Hepatic stellate cell (primary cell): ENCODE measurements around the gene CLCNKB.
A peak's percentile ranks its signal among the peaks of the same experiment; 100 is the strongest.
"Not testable (repeated sequence)": the region's sequence is repeated elsewhere in the genome, so short reads cannot be mapped to it uniquely, and the experiment has no call there.

Source experiments
- DNase-seq: peaks from one replicate; pipeline ENCODE4 v3.0.0; 2011; ENCODE audit warnings: low spot score

CLCNKB gene

DNA sequence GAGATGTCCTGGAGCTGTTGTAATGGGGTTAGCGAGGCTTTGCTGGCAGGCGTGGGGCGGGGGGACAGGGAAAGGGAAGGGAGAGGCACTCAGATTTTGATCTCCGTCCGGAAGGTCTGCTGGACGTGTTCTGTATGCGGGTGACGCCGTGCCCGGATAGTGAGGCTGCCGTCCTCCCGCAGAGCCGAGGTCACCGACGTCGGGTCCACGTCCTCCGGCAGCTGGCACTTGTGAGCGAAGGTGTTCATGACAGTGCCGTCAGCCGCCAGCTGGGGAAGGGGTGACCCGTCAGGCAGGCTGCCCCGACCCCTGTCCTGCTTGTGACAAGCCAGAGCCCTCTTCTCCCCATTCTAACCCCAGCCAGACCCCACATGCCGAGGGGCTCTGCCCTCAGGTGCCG lies 28.1 kb upstream of the CLCNKB start:
- DNase-seq: no peak

DNA sequence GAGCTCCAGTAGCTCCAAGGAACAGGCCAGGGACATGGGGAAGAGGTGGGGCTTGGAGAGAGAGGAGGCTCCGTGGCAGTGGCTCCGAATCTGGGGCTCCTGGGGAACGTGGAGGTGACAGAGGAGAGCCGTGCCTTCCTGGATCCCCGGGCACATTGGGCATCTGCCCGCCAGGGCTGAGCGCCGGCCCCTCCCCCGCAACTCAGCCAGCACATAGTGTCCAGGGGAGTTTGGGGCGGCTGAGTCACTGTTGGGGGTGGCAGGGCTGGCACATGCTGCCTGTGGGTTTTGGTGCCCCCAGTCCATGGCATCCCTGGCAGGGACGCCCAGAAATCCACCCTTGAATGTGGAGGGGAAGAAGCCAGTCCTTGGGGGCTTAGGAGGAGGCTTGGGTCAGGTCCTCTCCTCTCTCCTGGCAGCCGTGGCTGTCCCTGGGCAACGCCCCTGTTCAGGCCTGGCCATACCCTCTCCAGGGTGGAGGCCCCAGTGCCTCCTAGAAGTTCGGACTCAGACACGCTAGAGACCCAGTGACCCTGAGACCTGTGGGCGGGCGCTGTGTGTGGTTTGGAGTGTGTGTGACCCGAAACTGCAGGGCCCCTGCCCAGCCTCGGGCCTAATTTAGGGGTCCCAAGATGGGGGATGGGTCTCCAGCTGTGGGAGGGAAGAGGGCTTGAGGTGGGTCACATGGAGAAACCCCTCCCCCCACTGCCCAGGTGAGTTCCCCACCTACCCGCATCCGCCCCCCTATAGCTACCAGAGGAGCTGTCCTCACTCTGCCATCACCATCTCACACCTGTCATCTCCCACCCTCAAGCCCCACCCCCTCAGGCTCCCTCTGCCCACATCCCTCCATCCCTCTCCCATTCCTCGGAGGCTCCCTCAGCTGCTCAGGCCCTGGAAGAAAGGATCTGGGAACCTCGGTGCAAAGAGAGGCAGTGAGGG lies 27.4 kb upstream of the CLCNKB start:
- no peak for DNase-seq

DNA sequence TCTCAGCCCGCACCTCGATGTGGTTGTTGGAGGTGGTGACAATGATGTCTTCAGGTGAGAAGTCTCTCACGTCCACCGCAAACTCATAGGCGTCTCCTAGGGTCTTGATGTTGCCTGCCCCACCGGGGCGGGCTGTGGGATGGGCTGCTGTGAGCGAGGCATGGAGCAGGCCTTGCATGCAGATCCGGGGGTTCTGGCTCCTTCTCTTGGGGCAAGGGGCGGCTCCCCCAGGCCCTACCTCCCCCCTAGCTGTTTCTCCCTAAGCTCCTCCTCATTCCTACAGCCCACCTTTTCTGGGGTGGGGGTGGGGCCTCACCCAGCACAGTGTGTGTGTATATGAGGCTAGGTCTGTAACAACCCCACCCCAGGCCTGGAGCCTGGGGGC lies 26.5 kb upstream of the CLCNKB start:
- DNase-seq: no peak

DNA sequence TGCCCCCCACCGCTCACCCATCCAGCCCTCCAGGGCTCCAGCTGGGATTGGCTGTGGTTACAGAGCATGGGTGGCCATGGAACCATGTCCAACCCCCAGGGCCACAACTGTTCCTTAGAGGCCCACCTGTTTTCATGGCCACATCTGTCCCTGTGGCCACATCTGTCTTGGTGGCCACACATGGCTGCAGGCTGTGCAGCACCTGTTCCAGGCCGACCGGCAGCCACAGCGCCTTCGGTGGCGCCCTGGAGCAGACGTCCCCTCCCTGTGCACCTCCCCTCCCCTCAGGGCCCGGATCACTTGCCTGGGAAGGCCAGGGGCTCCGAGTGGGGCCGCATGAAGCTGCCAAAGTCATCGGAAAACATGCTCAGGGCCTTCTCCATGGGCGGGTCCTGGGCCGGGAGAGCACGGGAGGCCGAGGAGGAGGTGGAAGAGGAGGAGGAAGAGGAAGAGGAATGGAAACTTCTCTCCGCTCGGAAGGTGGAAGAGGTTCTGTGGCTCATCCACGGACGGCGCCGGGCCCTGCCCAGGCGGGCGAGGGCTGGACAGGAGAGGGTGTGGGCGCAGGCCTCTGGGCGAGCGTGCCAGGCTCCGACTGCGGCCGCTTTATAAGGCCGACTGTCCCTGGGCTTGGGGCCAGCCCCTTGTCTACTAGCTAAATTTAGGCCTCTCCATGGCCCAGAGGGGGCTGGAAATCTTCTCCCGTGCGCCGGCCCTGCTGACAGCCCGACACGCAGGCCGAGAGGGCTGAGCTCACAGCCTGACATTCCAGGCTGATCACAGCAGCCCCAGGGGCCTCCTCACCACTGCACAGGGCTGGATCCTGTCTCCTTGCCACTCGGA lies 25.9 kb upstream of the CLCNKB start, which contains the start of gene HSPB7:
HSPB7 (minus strand) TSS at position 583 of the 843 bp plus-strand sequence; CDS start at position 503, 80 bp downstream.
- peak; percentile 96 for DNase-seq

DNA sequence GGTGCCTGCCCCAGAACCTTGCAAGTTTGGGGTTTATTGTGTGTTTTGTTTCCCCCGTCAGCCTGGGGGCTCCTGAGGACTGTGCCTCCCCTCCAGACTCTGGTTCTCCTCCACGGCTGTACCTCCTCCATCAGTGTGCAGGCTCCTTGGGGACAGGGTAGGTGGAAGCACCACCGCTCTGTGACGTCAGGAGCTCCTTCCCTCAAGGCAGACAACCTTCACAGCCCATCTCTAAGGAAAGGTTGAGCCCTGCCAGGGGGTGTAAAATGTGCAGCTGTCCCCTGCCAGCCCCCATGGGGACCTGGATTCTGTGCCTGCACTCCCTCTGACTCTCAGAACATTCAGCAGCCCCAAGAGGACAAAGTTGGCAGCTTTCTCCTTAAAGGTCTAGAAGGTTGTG lies 25.3 kb upstream of the CLCNKB start:
- no peak for DNase-seq

DNA sequence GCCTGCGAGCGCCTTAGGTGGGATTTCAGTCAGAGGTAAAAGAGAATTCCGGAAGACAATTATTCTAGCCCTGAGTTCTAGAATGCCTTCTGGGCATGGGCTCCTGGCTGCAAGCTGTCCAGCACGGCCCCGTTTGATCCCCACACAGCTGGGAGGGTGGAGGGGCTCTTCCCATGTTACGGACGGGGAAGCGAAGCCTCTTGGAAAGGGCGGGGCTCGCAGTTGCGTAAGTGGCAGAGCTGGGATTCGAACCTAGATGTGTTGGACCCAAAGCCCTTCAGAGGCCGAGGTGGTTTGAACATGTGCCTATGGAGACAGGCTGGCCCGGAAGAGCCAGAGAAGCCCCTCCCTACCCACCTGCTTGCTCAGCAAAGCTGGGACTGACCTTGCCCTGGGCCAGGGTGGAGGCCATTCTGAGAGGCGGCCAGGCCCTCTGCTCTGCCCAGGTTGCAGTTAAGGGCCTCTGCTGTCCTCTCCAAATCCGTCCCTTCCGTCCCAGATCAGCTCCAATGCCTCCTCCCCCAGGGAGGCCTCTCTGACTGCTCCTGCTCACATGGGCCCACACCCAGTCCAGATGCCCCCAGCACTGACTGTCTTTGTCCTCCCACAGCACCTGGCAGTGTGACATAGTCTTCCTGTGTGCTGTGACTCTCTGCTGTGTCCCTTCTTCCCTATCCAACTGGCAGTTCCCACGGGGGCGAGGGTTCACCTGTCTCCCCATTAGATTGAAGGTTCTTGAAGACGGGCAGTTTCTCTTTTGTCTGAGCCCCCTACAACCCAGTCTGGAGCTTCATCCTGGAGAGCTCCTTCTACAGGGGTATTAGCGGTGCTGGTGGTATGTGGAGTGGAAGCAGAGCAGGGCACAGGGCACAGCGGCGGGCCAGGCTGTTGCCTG lies 24.6 kb upstream of the CLCNKB start:
- peak; percentile 46 for DNase-seq

DNA sequence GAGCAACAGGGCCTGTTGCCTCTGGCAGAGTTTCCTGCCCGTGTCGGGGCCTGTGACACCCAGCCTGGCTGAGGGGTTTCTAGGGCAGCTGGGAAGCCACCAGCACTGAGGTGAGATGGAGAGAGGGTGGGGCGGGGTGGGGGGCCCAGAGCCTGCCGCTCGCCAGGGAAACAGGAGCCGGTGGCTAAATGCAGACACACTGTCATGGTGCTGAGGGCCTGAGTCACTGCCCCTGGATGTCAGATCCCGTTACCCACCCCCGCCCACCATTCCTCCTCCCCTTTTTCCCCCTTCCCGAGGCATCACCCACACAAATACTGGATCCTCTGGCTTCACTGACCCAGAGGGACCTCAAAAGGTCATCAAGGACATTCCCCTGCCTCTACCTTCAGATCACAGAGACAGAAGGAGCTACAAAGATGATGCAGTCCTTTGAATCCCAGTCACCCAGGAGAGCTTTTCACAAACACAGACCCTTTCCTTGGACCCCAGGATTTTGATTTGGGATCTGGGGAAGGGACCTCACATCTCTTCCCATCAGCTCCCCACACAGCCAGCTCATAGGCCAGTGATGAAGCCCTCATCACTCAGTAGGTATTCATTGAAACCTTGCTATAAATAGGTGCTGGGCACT lies 23.8 kb upstream of the CLCNKB start:
- peak; percentile 67 for DNase-seq

DNA sequence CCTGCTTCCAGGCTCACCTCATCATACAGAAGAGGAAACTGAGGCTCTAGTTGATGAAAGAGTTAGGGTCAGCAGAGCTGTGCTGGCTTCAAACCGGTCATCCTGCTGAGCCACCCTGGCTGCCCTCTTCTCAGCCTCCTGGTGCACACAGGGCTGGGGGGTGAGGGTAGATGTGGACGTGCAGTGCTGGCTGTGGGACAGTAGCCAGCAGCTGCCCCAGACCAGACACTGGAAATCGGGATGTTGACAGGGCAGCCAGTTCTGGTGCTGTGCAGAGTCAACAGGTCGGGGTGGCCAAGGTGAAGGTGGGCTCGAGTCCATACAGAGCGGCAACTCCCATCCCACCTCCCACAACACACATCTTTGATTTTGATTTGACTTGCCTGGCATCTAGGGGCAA lies 23.3 kb upstream of the CLCNKB start:
- no peak for DNase-seq

DNA sequence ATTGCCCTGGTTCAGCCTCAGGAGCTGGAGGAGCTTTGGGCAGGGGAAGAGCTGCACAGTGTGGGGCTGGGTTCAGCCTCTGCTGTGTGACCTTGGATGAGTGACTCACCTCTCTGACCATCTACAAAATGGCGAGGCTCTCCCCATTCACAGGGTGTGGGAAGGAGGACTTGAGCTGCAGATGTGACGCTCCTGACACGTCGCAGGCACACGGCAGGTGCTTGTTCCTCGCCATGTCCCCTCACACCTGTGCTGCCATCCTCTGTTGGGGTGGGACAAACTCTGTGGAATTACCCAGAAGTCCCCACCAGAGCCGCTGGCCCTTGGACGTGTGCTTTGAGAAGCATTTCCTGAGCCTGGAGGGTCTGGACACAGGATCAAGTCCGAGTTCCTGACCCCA lies 22.7 kb upstream of the CLCNKB start:
- not testable (repeated sequence) for DNase-seq

DNA sequence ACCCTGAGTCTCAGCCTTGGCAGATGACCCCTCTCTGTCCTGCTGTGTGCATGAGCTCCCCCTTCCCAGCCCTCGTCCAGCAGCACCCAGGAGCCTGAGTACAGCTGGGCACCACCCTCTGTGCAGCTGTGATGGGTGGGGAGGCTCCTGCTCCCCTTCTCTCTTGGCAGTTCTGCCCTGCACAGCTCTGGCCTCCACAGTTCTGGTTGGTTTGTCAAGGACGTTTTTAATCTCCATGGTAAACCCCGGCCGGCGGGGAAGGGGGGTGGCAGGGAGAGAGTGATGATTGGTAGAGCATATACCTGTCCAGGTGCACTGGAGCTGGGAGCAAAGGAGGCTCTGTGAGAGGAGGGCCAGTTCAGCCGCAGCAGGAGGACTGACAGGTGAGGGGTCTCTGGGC lies 21.9 kb upstream of the CLCNKB start, which contains the start of gene CLCNKA:
CLCNKA (plus strand) TSS at position 356 of the 400 bp plus-strand sequence. CDS start 584 bp downstream, outside the sequence.
- no peak for DNase-seq

DNA sequence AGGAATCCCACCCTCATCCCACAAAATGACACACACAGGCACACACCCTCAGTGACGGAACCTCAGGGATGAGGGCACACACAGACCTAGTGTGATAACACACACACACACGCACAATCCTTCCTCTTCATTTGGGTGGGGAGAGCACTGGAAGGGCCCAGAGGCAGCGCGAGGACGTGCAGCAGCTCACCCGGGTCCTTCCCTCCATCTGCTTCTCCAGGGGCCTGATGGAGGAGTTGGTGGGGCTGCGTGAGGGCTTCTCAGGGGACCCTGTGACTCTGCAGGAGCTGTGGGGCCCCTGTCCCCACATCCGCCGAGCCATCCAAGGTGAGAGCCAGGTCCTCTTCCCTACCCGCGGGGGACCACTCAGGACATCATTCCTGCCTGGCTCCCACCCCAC lies 21.2 kb upstream of the CLCNKB start:
- no peak for DNase-seq

DNA sequence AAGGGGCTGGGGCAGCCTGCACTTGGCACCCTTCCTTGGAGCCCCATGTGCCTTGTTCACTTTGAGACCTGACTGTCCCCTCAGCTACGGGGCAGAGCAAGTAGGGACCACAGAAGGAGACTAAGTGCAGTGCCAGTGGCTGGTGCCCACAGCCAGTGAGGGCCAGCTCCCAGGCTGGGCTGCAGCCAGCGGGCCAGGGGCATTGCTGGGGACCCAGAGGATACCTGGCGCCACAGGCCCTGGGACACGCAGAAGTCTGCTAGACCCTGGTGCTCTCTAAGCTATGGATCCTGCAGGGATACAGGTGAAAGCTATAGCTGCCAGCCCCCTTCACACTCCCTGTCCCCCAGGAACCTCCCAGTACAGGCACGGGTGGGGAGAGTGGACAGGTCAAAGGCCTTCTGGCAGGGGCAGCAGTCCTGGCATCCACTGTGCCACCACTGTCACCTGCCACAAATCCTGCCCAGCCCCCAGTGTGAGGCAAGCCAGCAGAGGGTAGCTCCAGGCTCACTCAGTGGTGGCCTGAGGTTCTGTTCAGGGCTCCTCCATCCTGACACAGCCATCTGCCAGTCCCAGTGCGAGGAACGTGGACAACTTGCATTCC lies 20.4 kb upstream of the CLCNKB start:
- DNase-seq: no peak

DNA sequence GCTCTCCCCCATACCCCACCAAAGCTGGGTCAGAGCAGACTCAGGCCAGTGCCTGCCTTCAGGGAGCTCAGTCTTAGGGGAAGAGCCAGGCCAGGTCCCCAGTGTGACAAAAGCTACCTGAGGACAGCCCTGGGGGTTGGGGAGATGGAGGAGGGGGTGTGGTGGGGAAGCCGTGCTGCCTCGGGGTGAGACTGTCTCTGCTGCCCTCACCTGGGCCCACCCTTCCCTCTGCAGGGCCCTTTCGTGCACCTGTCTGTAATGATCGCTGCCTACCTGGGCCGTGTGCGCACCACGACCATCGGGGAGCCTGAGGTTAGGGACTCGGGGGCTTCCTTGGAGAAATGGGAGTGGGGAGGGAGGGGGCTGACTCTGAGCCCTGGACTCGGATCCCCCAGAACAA lies 17.3 kb upstream of the CLCNKB start:
- DNase-seq: not testable (repeated sequence)

DNA sequence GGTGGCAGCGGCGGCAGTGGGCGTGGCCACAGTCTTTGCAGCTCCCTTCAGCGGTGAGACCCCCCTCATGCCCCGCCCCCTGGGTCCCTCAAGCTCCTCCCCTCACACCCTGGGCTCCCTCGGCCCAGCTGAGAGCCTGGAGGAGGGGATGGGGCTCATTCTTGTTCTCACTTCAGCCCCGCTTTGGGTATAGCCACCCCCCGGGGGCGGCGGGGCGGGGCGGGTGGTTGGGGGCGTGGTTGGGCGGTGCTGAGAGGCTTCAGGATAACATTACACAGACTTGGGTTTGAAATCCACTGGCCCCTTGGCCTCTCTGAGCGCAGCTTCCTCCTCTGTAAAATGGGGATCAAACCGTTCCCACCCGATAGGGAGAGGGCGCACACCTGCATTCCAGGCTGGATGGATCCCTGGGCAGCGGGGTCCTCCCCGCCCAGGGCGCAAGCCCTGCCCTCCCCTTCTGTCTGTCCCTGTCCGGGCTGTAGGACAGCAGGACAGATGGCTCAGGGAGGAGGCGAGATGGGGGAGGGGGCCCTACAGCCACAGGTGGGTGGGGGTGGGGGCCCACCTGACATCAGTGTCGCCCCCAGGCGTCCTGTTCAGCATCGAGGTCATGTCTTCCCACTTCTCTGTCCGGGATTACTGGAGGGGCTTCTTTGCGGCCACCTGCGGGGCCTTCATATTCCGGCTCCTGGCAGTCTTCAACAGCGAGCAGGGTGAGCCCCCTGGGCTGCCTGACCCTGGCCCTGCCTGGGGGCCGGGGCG lies 16.7 kb upstream of the CLCNKB start:
- DNase-seq: no peak

DNA sequence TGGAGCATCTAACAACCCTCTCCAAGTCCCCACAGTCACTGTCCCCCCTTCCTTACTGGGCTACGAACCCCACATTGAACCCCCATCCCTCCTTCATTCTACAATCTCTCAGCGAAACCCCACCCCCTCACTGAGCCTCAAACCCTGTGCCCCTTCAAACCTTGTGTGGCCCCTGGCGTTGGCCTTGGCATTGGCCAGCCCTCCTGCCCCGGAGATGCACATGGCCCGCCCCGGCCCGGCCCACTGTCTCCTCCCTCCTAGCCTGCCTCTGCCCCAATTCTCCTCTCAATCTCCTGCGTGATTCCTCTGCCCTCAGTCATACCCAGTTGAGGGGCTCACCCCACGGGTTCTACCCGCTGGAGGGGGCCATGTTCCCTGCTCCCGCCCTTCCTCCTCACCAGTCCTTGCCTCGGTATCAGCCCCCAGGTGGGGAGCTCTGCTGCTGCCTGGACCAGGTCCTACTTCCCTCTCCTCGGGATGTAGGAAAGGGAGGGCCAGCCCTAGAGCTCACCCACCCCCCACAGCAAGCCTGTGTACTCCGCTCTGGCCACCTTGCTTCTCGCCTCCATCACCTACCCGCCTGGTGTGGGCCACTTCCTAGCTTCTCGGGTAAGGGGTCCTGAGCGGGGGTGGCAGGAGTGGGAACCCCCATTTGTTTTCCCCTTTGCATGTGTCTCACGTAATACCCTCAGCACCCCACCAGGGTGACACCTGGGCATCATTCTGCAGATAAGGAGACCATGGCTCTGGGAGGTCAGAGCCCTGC lies 15.2 kb upstream of the CLCNKB start:
- no peak for DNase-seq

DNA sequence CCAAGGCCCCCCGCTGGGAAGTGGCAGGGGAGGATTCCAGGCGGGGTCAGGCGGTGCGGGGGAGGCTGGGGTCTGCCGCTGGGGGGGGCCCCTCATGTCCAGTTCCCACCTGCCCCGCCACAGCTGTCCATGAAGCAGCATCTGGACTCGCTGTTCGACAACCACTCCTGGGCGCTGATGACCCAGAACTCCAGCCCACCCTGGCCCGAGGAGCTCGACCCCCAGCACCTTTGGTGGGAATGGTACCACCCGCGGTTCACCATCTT lies 14.6 kb upstream of the CLCNKB start:
- not testable (repeated sequence) for DNase-seq

DNA sequence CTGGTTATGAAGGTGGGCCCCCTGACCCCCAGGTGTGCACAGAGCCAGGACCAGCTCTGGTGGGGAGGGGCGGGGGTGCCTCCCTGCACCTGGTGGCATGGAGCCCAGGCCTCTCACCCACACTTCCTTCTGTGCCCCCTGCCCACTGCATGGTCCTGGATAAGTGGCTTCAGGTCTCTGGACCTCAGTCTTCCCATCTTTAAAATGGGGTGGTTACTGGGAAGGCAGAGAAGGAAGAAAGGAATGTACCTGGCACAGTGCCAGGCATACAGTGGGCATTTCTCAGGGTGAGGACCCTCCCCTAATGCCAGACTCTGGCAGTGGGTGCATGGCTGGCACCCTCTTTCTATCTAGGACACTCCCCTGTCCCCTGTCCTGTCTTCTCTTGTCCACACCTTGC lies 14.3 kb upstream of the CLCNKB start:
- DNase-seq: no peak

DNA sequence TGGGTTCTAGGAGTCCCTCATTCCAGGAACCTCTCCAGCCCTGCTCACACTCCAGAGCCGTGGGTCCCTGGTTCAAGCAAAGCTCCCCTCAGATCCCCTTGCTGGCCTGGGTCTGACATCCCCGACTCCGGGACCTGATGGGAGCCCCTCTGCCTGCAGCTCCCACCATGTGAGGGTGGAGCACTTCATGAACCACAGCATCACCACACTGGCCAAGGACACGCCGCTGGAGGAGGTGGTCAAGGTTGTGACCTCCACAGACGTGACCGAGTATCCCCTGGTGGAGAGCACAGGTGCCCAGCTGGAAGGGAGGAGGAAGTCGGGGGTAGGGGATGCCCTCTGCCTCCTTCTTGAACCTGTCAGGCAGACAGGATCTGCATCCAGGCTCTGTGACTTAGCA lies 12.0 kb upstream of the CLCNKB start:
- DNase-seq: no peak

DNA sequence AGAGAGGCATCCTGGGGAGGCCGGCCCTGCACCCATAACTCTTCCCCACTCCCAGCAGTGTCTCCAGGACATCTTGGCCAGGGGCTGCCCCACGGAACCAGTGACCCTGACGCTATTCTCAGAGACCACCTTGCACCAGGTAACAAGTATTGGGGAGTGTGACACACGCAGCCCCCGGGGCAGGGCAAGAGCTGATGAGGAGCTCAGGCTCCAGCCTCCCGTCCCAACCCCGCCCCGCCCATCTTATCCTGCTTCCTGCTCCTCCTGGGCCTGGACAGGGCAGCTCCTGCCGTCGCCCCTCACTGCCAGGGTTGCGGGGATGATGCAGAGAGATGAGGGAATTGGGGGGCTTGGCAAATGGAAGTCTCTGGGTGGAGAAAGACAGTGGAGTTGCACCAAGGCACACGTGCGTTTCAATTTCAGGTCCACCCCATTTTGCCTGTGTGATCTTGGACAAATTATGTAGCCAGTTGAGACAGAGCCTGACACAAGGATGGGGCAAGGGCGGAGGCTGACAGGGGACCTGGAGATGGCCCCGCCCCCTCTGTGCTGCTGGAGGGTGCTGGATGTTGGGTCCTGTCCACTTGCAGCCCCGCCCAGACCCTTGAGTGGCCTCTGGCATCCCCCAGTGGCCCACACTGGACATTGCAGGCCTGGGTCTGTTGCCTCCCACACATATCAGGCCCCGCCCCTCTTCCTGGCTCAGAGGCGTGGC lies 11.0 kb upstream of the CLCNKB start:
- DNase-seq: peak; percentile 95
